ENCODE results near the gene ACSL1.

GRCh38 chr4:184745831-184746795 is 79.7 kb downstream of the ACSL1 start:
- TF ChIP-seq, protein P1, sequence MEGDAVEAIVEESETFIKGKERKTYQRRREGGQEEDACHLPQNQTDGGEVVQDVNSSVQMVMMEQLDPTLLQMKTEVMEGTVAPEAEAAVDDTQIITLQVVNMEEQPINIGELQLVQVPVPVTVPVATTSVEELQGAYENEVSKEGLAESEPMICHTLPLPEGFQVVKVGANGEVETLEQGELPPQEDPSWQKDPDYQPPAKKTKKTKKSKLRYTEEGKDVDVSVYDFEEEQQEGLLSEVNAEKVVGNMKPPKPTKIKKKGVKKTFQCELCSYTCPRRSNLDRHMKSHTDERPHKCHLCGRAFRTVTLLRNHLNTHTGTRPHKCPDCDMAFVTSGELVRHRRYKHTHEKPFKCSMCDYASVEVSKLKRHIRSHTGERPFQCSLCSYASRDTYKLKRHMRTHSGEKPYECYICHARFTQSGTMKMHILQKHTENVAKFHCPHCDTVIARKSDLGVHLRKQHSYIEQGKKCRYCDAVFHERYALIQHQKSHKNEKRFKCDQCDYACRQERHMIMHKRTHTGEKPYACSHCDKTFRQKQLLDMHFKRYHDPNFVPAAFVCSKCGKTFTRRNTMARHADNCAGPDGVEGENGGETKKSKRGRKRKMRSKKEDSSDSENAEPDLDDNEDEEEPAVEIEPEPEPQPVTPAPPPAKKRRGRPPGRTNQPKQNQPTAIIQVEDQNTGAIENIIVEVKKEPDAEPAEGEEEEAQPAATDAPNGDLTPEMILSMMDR (IDR thresholded peaks at IDR 0.05; ENCODE audit: poor library complexity, severe bottlenecking): peak; percentile 69
- TF ChIP-seq EZH2 (IDR thresholded peaks at IDR 0.05; ENCODE audit: borderline replicate concordance, insufficient read depth, low read length, poor library complexity, severe bottlenecking): no peak
- no peak for TF ChIP-seq POLR2AphosphoS5 (IDR thresholded peaks at IDR 0.05)
- TF ChIP-seq RAD21 (conservative IDR thresholded peaks at IDR 0.05): peak; percentile 72
- no peak for TF ChIP-seq MXI1 (conservative IDR thresholded peaks at IDR 0.05; ENCODE audit: poor library complexity, severe bottlenecking)
- TF ChIP-seq TAF1 (IDR thresholded peaks at IDR 0.05; ENCODE audit: low read depth): no peak
- no peak for TF ChIP-seq EP300 (conservative IDR thresholded peaks at IDR 0.05; ENCODE audit: poor library complexity, severe bottlenecking)
- TF ChIP-seq REST (IDR thresholded peaks at IDR 0.05; ENCODE audit: borderline replicate concordance): no peak
